Endothelial cell of umbilical vein (primary cell): Measurements from ENCODE around the gene AP5Z1. TPM values are rescaled to one million over a fixed set of nuclear protein-coding genes. Genes with fewer than 3 reads are reported as not detected.

Experiments used
- BruUV-seq: library from RNA; stranded (reverse); fragments of 400-500 nt; replicated peaks from 2 replicates; lab custom pipeline; 2021; lab: Mats Ljungman, UMichigan
- CTCF ChIA-PET: fragments of 300-600, 350-600 bp; sonication (Branson Sonifier 250); formaldehyde crosslinking; loops from one replicate; lab custom pipeline; 2021; ENCODE audit warnings: antibody characterized with exemption, inconsistent platforms; lab: Charles Lee
- POLR2A ChIA-PET: fragments of 300-600, 350-600 bp; sonication (Branson Sonifier 250); formaldehyde crosslinking; loops from one replicate; lab custom pipeline; 2021; ENCODE audit warnings: antibody characterized with exemption, inconsistent platforms; lab: Charles Lee
- DNase-seq: peaks from one replicate; pipeline ENCODE4 v3.0.0-alpha.2; 2011; ENCODE audit warnings: low read depth, low spot score
- FAIRE-seq: peaks from 2 replicates; lab custom pipeline; 2011; peaks lifted over from hg19 to GRCh38; lab: Jason Lieb, UNC
- H2AFZ ChIP-seq: 2 replicates; pipeline ENCODE4 v1.6.0; 2012; ENCODE audit warnings: low read depth, low read length, control low read depth, inconsistent platforms
- H3K27ac ChIP-seq: 2 replicates; pipeline ENCODE4 v1.5.1; 2011; ENCODE audit warnings: low read depth, mild to moderate bottlenecking, control low read depth, low read length, moderate library complexity; ENCODE audit not compliant: insufficient read depth
- H3K27me3 ChIP-seq, 2 experiments: 2 replicates each; pipeline versions ENCODE4 v1.6.0 to v1.6.1; 2011; ENCODE audit warnings: low read length in 2 of 2, mixed read lengths in 1 of 2; ENCODE audit not compliant: control insufficient read depth in 2 of 2, insufficient read depth in 2 of 2
- H3K36me3 ChIP-seq, 2 experiments: 2 replicates in 1 of 2; 3 replicates in 1 of 2; pipeline ENCODE4 v1.5.1; 2011; ENCODE audit warnings: low read length in 2 of 2, mild to moderate bottlenecking in 1 of 2, moderate library complexity in 1 of 2; ENCODE audit not compliant: control insufficient read depth in 2 of 2, insufficient read depth in 2 of 2; ENCODE audit errors: extremely low read depth in 1 of 2
- H3K4me1 ChIP-seq: 3 replicates; pipeline ENCODE4 v1.5.1; 2011; ENCODE audit warnings: mild to moderate bottlenecking, low read length; ENCODE audit not compliant: control insufficient read depth, insufficient read depth; ENCODE audit errors: extremely low read depth
- H3K4me2 ChIP-seq: 2 replicates; pipeline ENCODE4 v1.6.1; 2011; ENCODE audit warnings: low read length, control low read depth, mixed read lengths; ENCODE audit not compliant: insufficient read depth
- H3K4me3 ChIP-seq, 3 experiments: fragments of 200-600 bp in 1 of 3; sonication (generic), shearing (Covaris generic) in 1 of 3; replicated peaks in 1 of 3; 2 replicates each; pipeline ENCODE4 v1.5.1; 2011 to 2016; ENCODE audit warnings: control low read depth in 3 of 3, low read length in 3 of 3, mild to moderate bottlenecking in 2 of 3, inconsistent platforms in 1 of 3, low read depth in 1 of 3, moderate library complexity in 1 of 3; ENCODE audit not compliant: insufficient read depth in 1 of 3
- H3K79me2 ChIP-seq: 2 replicates; pipeline ENCODE4 v1.6.0; 2012; ENCODE audit warnings: low read length, inconsistent platforms; ENCODE audit not compliant: control insufficient read depth, insufficient read depth
- H3K9ac ChIP-seq: replicated peaks from 2 replicates; pipeline ENCODE3; 2011; ENCODE audit warnings: low read length, control low read depth; ENCODE audit not compliant: insufficient read depth; ENCODE audit errors: extremely low read depth
- H3K9me1 ChIP-seq: replicated peaks from 3 replicates; pipeline ENCODE4 v1.6.0; 2011; ENCODE audit warnings: mild to moderate bottlenecking, low read length; ENCODE audit not compliant: control insufficient read depth, insufficient read depth; ENCODE audit errors: extremely low read depth
- H3K9me3 ChIP-seq: replicated peaks from 2 replicates; pipeline ENCODE4 v1.5.1; 2012; ENCODE audit warnings: low read length, inconsistent platforms; ENCODE audit not compliant: control insufficient read depth, insufficient read depth
- H4K20me1 ChIP-seq: replicated peaks from 2 replicates; pipeline ENCODE3; 2011; ENCODE audit warnings: mild to moderate bottlenecking, low read length; ENCODE audit not compliant: control insufficient read depth, insufficient read depth; ENCODE audit errors: extremely low read depth
- EZH2 ChIP-seq: IDR thresholded peaks from 2 replicates; pipeline ENCODE4 v1.6.1; 2012; ENCODE audit warnings: borderline replicate concordance, low read depth, mild to moderate bottlenecking, moderate library complexity, low read length, inconsistent platforms; ENCODE audit not compliant: severe bottlenecking
- FOS ChIP-seq: IDR thresholded peaks from 2 replicates; pipeline ENCODE4 v1.6.1; 2011; ENCODE audit warnings: mild to moderate bottlenecking, low read length, moderate library complexity, borderline replicate concordance; ENCODE audit not compliant: insufficient read depth
- GATA2 ChIP-seq: IDR thresholded peaks from 2 replicates; pipeline ENCODE4 v1.7.0; 2011; ENCODE audit warnings: low read depth, mild to moderate bottlenecking, moderate library complexity, mixed read lengths, low read length; ENCODE audit not compliant: insufficient read length, insufficient read depth
- JUN ChIP-seq: IDR thresholded peaks from 2 replicates; pipeline ENCODE4 v1.6.1; 2011; ENCODE audit warnings: borderline replicate concordance, low read depth; ENCODE audit not compliant: insufficient read length, insufficient read depth
- MYC ChIP-seq: IDR thresholded peaks from one replicate; pipeline ENCODE4 v1.6.1; 2011; ENCODE audit warnings: mild to moderate bottlenecking, low read depth, low read length
- POLR2A ChIP-seq: IDR thresholded peaks from 2 replicates; pipeline ENCODE4 v1.6.1; 2012; ENCODE audit warnings: low read depth, mild to moderate bottlenecking, control low read depth, low read length
- POLR2AphosphoS5 ChIP-seq: IDR thresholded peaks from 2 replicates; pipeline ENCODE4 v1.6.1; 2012; ENCODE audit warnings: low read depth, mild to moderate bottlenecking, control low read depth, low read length, moderate library complexity; ENCODE audit not compliant: insufficient read depth
- dilution Hi-C: fragments of 300-500 bp; cut with MboI; formaldehyde crosslinking; loops from one replicate; pipeline ENCODE4 v1.15.0; 2019; ENCODE audit warnings: low sequenced_read_pairs; ENCODE audit not compliant: extremely low pct_ligation_motif_present
- intact Hi-C: fragments of 100-400 bp; cut with micrococcal nuclease; formaldehyde crosslinking; loops from one replicate; pipeline ENCODE4 v1.10.0; 2022
- polyA plus RNA-seq, 4 experiments: library from polyadenylated mRNA; depleted of rRNA in 3 of 4; stranded (reverse) in 3 of 4; unstranded in 1 of 4; fragments of >200 nt; gene quantifications; 2 replicates each; pipeline versions ENCODE4 v1.2.1 to v1.2.3, GENCODE V29; 2011 to 2012; ENCODE audit warnings: missing spikeins in 1 of 4
- total RNA-seq: library from RNA; stranded (reverse); gene quantifications from 2 replicates; pipeline ENCODE4 v1.2.3, GENCODE V29; 2021
- TF ChIP-seq, protein P1 (sequence below), 2 donors: IDR thresholded peaks; 1 replicate in 1 of 2; 2 replicates in 1 of 2; pipeline ENCODE4 v1.5.1; 2011; ENCODE audit warnings: low read length in 2 of 2, mild to moderate bottlenecking in 2 of 2, moderate library complexity in 2 of 2, control low read depth in 1 of 2, inconsistent platforms in 1 of 2, low read depth in 1 of 2; ENCODE audit not compliant: insufficient read depth in 1 of 2; ENCODE audit errors: extremely low read depth in 1 of 2
- TF ChIP-seq, protein P2 (sequence below): IDR thresholded peaks from 2 replicates; pipeline ENCODE4 v1.6.1; 2011; ENCODE audit not compliant: insufficient read depth, insufficient read length

AP5Z1 gene
- total and polyA plus RNA-seq, 2 donors (not counting 3 experiments of a cell fraction or from before 2014, with no cell fraction given) = 53.7 to 58.9 TPM

DNA sequence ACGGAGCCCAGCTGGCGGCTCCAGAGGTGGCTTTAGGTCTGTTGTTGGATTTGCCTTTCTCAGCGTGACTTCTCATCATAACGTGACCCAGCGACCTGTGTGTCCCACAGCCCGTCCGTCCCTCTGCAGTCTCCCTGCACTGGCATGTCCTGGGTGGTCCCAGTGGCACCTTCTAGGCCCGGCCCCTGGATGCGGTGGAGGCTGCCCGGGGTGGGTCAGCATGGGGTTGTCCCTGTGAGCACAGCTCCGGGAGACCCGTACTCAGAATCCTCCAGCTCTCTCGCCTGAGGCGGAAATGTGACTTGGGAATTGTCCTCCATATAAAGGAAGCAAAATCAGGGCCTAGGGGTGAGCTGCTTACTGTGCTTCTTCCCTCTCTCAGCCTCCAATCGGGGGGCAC is 25.6 kb upstream of the AP5Z1 start:
- H3K9me1 ChIP-seq = no peaks in the 10 kb centered on the region
- H3K4me1 ChIP-seq = peaks cover 39% of the 10 kb centered on the region
- DNase-seq (no peak), FAIRE-seq (no peak)
- TF ChIP-seq JUN (no peak), FOS (no peak), EZH2 (no peak), MYC (no peak), POLR2AphosphoS5 (no peak), GATA2 (no peak), POLR2A (no peak)
- TF ChIP-seq, protein P1, sequence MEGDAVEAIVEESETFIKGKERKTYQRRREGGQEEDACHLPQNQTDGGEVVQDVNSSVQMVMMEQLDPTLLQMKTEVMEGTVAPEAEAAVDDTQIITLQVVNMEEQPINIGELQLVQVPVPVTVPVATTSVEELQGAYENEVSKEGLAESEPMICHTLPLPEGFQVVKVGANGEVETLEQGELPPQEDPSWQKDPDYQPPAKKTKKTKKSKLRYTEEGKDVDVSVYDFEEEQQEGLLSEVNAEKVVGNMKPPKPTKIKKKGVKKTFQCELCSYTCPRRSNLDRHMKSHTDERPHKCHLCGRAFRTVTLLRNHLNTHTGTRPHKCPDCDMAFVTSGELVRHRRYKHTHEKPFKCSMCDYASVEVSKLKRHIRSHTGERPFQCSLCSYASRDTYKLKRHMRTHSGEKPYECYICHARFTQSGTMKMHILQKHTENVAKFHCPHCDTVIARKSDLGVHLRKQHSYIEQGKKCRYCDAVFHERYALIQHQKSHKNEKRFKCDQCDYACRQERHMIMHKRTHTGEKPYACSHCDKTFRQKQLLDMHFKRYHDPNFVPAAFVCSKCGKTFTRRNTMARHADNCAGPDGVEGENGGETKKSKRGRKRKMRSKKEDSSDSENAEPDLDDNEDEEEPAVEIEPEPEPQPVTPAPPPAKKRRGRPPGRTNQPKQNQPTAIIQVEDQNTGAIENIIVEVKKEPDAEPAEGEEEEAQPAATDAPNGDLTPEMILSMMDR (IDR thresholded peaks at IDR 0.05; ENCODE audit: extremely low read depth in 1 of 2, insufficient read depth in 1 of 2, low read depth in 1 of 2, low read length in 2 of 2) = no peak
- TF ChIP-seq, protein P2, sequence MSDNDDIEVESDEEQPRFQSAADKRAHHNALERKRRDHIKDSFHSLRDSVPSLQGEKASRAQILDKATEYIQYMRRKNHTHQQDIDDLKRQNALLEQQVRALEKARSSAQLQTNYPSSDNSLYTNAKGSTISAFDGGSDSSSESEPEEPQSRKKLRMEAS = no peak
- H3K9ac ChIP-seq = no peak overlapping the region
- H2AFZ ChIP-seq = no peak overlapping the region
- H3K27me3 ChIP-seq = no peaks in the 10 kb centered on the region
- BruUV-seq = no TSS peak
- dilution Hi-C loops (no loop called here), intact Hi-C loops (loop anchor here (2.0 kb wide), 1 partner anchor 109 kb away; no protein-coding TSS in a partner anchor)
- H3K79me2 ChIP-seq = peaks cover 43% of the 10 kb centered on the region
- no peaks in the 10 kb centered on the region for H4K20me1 ChIP-seq
- H3K36me3 ChIP-seq = peaks cover 4% of the 10 kb centered on the region in 2 experiments
- ChIA-PET CTCF (interaction anchor here (1.0 to 1.1 kb wide), 2 partner anchors 25 to 64 kb away, joined by 3 to 4 read pairs; no protein-coding TSS in a partner anchor), POLR2A (no interaction called here)
- no peak overlapping the region for H3K4me3 ChIP-seq
- H3K9me3 ChIP-seq = no peaks in the 10 kb centered on the region
- H3K4me2 ChIP-seq = no peak overlapping the region
- no peak overlapping the region for H3K27ac ChIP-seq
